ENCODE results near the gene ERMARD.

Gene ERMARD

DNA sequence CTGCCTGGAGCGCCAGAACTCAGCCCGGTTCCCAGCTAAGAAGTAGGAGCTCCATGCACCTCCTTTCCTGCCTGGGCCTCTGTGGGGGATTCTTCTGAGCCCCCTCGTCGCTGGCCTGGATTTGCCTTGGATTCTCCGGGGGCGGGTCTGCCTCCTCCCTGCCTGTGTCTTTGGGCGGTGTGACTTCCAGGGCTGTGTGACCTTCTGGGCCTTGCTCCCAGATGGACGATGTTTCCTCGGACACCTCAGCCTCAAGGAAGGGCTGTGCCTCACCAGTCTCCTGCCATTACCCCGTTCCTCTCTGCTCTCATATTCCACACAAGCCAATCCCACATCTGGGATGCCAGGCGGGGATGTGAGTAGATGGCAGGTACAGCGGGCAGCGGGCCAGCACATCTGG is 76.8 kb downstream of the ERMARD start:
- no peak overlapping the region for H3K27ac ChIP-seq (ENCODE audit: low read length, poor library complexity, severe bottlenecking)
- H3K79me1 ChIP-seq (replicated peaks; ENCODE audit: low read length, poor library complexity, severe bottlenecking), result no peaks in the 10 kb centered on the region
- H4K8ac ChIP-seq (ENCODE audit: low read length), result no peak overlapping the region
- peaks cover 28 to 58% of the 10 kb centered on the region in 2 experiments for H3K27me3 ChIP-seq (ENCODE audit: control insufficient read depth in 1 of 2, insufficient read depth in 1 of 2, low read length in 2 of 2)
- H2BK12ac ChIP-seq (ENCODE audit: low read length in 2 of 2), result no peak overlapping the region
- no peaks in the 10 kb centered on the region for H3K9me3 ChIP-seq (ENCODE audit: control insufficient read depth, low read length)
- H3K4me2 ChIP-seq (ENCODE audit: low read length, poor library complexity, severe bottlenecking), result no peak overlapping the region
- H3K4me1 ChIP-seq (ENCODE audit: control insufficient read depth, insufficient read depth, low read depth, low read length), result peaks cover 6% of the 10 kb centered on the region
- H2AFZ ChIP-seq (ENCODE audit: low read depth, low read length), result no peak overlapping the region
- no peak overlapping the region for H2AK5ac ChIP-seq (ENCODE audit: low read length, severe bottlenecking)
- H2BK15ac ChIP-seq (ENCODE audit: low read depth, poor library complexity, severe bottlenecking), result no peak overlapping the region
- no peak overlapping the region for H3K18ac ChIP-seq (ENCODE audit: low read depth in 1 of 2, low read length in 2 of 2)
- H2BK120ac ChIP-seq (ENCODE audit: low read depth, low read length), result no peak overlapping the region
- H3K14ac ChIP-seq (ENCODE audit: low read length in 2 of 2), result no peak overlapping the region
- WGBS, result 88% methylated on average over 13 of the region's 13 CpGs
- no peak overlapping the region for H4K91ac ChIP-seq (ENCODE audit: low read length)
- no peak overlapping the region for H3K4ac ChIP-seq (ENCODE audit: low read depth in 1 of 2, low read length in 2 of 2)
- DNase-seq, result no peak
- no peak overlapping the region for H3K9ac ChIP-seq (ENCODE audit: low read length)
- no peak overlapping the region for H3K23ac ChIP-seq (ENCODE audit: low read length in 2 of 2)
- no peak overlapping the region for H3K4me3 ChIP-seq (ENCODE audit: insufficient read depth in 1 of 2, low read depth in 1 of 2, low read length in 2 of 2)
- H3K36me3 ChIP-seq (ENCODE audit: control insufficient read depth in 1 of 2, insufficient read depth in 2 of 2, low read depth in 1 of 2, low read length in 2 of 2), result no peaks in the 10 kb centered on the region
- no peak overlapping the region for H2BK5ac ChIP-seq (ENCODE audit: low read depth, low read length, poor library complexity, severe bottlenecking)

- WGBS, result 77% methylated on average over 4 of the region's 4 CpGs
- H2AK5ac ChIP-seq (ENCODE audit: low read length, severe bottlenecking), result no peak overlapping the region
- H4K8ac ChIP-seq (ENCODE audit: low read length), result no peak overlapping the region
- no peak overlapping the region for H3K27ac ChIP-seq (ENCODE audit: low read length, poor library complexity, severe bottlenecking)
- no peaks in the 10 kb centered on the region for H3K79me1 ChIP-seq (replicated peaks; ENCODE audit: low read length, poor library complexity, severe bottlenecking)
- H2BK12ac ChIP-seq (ENCODE audit: low read length in 2 of 2), result no peak overlapping the region
- no peaks in the 10 kb centered on the region for H3K36me3 ChIP-seq (ENCODE audit: control insufficient read depth in 1 of 2, insufficient read depth in 2 of 2, low read depth in 1 of 2, low read length in 2 of 2)
- peaks cover 6% of the 10 kb centered on the region for H3K4me1 ChIP-seq (ENCODE audit: control insufficient read depth, insufficient read depth, low read depth, low read length)
- H2BK15ac ChIP-seq (ENCODE audit: low read depth, poor library complexity, severe bottlenecking), result no peak overlapping the region
- DNase-seq, result no peak
- H4K91ac ChIP-seq (ENCODE audit: low read length), result no peak overlapping the region
- no peak overlapping the region for H3K18ac ChIP-seq (ENCODE audit: low read depth in 1 of 2, low read length in 2 of 2)
- no peak overlapping the region for H3K9ac ChIP-seq (ENCODE audit: low read length)
- H3K4ac ChIP-seq (ENCODE audit: low read depth in 1 of 2, low read length in 2 of 2), result no peak overlapping the region
- no peak overlapping the region for H2AFZ ChIP-seq (ENCODE audit: low read depth, low read length)
- no peak overlapping the region for H2BK5ac ChIP-seq (ENCODE audit: low read depth, low read length, poor library complexity, severe bottlenecking)
- H3K4me2 ChIP-seq (ENCODE audit: low read length, poor library complexity, severe bottlenecking), result no peak overlapping the region
- H3K23ac ChIP-seq (ENCODE audit: low read length in 2 of 2), result no peak overlapping the region
- H3K4me3 ChIP-seq (ENCODE audit: insufficient read depth in 1 of 2, low read depth in 1 of 2, low read length in 2 of 2), result no peak overlapping the region
- no peaks in the 10 kb centered on the region for H3K9me3 ChIP-seq (ENCODE audit: control insufficient read depth, low read length)
- no peak overlapping the region for H2BK120ac ChIP-seq (ENCODE audit: low read depth, low read length)
- H3K27me3 ChIP-seq (ENCODE audit: control insufficient read depth in 1 of 2, insufficient read depth in 1 of 2, low read length in 2 of 2), result peaks cover 22 to 57% of the 10 kb centered on the region in 2 experiments
- H3K14ac ChIP-seq (ENCODE audit: low read length in 2 of 2), result no peak overlapping the region
Observed at GRCh38 chr6:169829786-169830185, 78.4 kb downstream of the ERMARD start.

DNA sequence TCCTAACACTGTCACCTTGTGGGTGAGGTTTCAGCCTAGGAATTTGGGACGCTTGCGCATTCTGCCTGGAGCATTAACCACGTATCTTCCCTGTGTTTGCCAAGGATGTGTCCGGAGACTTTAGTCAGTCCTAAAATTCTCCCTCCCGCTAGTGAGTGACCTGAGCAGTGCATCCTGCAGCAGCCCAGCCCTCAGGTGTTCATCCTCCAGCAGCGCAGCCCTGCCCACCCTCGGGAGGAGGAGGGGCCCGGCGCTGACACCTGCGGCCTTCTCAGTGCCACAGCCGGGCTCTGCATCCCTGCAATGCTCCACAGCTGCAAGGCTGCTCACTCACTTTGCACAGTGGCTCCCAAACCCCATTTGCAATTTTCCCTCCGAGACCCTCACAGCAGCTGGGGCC is 79.5 kb downstream of the ERMARD start:
- Histone ChIP-seq H3K27me3 (ENCODE audit: control insufficient read depth in 1 of 2, insufficient read depth in 1 of 2, low read length in 2 of 2) (peaks cover 11 to 57% of the 10 kb centered on the region in 2 experiments), H3K14ac (ENCODE audit: low read length in 2 of 2) (no peak overlapping the region), H3K36me3 (ENCODE audit: control insufficient read depth in 1 of 2, insufficient read depth in 2 of 2, low read depth in 1 of 2, low read length in 2 of 2) (no peaks in the 10 kb centered on the region), H2AFZ (ENCODE audit: low read depth, low read length) (no peak overlapping the region), H3K23ac (ENCODE audit: low read length in 2 of 2) (no peak overlapping the region), H3K27ac (ENCODE audit: low read length, poor library complexity, severe bottlenecking) (no peak overlapping the region), H3K79me1 (replicated peaks; ENCODE audit: low read length, poor library complexity, severe bottlenecking) (no peaks in the 10 kb centered on the region), H3K18ac (ENCODE audit: low read depth in 1 of 2, low read length in 2 of 2) (no peak overlapping the region), H2BK120ac (ENCODE audit: low read depth, low read length) (no peak overlapping the region), H3K4ac (ENCODE audit: low read depth in 1 of 2, low read length in 2 of 2) (no peak overlapping the region), H3K9me3 (ENCODE audit: control insufficient read depth, low read length) (peaks cover 6% of the 10 kb centered on the region), H2BK12ac (ENCODE audit: low read length in 2 of 2) (no peak overlapping the region), H2AK5ac (ENCODE audit: low read length, severe bottlenecking) (no peak overlapping the region), H4K8ac (ENCODE audit: low read length) (no peak overlapping the region), H2BK5ac (ENCODE audit: low read depth, low read length, poor library complexity, severe bottlenecking) (no peak overlapping the region), H4K91ac (ENCODE audit: low read length) (no peak overlapping the region), H3K9ac (ENCODE audit: low read length) (no peak overlapping the region), H3K4me3 (ENCODE audit: insufficient read depth in 1 of 2, low read depth in 1 of 2, low read length in 2 of 2) (no peak overlapping the region), H3K4me2 (ENCODE audit: low read length, poor library complexity, severe bottlenecking) (no peak overlapping the region), H3K4me1 (ENCODE audit: control insufficient read depth, insufficient read depth, low read depth, low read length) (peaks cover 6% of the 10 kb centered on the region), H2BK15ac (ENCODE audit: low read depth, poor library complexity, severe bottlenecking) (no peak overlapping the region)
- WGBS, result 83% methylated on average over 12 of the region's 12 CpGs
- no peak for DNase-seq

Measured in mesenchymal stem cell (in vitro differentiated cells and primary cell).